Activated CD4-positive, CD25-positive, alpha-beta regulatory T cell treated with anti-CD3 and anti-CD28 coated beads, Interleukin-2, amount 50 U/mL, for 72 hours (primary cell): Measurements from ENCODE around the gene NEO1.

Source experiments
- DNase-seq: peaks from one replicate; pipeline ENCODE4 v3.0.0; 2021

Gene NEO1

DNA sequence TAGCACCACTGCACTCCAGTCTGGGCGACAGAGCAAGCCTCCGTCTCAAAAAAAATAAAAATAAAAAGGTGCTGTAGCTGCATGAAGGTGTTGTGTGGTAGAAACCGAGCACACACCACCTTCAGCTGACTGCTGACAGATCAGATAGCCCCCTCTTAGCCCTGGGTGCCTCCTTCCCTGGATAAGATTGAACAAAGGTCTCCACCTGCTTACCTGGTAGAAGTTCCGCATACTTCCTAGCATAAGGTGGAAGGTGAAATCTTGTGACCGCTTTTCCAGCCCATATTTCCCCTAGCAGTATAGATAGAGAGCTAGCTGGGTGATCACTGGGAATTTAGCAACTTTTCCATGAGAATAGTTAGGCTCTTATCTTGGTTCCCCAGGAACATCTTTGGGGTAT, 18.7 kb upstream of the NEO1 start:
- DNase-seq, result no peak

DNA sequence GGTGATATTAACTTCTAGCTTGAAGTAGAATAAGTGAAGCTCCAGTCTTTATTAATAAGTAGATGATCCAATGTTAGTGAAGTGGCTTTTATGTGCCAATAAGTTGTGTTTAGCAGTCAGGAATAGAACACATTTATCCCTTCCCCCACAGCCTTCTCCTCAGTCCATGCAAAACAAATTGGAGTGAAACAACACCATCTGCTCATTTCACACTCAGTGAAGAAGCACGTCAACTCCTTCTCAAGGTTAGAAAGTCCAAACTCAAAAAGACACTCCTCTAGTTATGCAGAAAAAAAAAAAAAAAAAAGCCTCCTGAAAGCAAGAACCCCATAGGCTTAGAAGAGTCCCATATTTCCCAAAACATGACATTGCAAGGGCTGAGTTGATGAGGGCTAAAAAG, 18.0 kb upstream of the NEO1 start:
- no peak for DNase-seq

GRCh38 chr15:73035221-73035620, 17.0 kb upstream of the NEO1 start:
- DNase-seq, result no peak

DNA sequence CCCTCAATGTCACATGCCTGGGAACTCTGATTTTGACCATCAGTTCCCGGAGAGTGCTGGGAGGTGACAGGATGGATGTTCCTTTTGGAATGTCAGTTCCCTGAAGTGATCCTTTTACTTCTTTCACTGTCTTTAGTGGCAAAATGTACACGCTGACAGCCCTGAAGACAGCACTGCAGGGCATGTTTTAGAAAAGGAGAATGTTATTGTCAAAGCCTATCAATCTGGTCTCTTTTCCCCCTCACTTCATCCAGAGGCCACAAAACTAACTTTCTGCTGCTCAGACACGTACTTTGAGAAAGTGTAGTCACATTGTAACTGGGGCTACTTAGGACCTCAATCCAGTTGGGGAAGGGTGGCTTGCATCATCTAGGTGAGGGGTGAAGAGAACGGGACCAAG, 14.0 kb upstream of the NEO1 start:
- no peak for DNase-seq

- DNase-seq, result no peak
Measured at GRCh38 chr15:73046073-73046472, 6.2 kb upstream of the NEO1 start.

DNA sequence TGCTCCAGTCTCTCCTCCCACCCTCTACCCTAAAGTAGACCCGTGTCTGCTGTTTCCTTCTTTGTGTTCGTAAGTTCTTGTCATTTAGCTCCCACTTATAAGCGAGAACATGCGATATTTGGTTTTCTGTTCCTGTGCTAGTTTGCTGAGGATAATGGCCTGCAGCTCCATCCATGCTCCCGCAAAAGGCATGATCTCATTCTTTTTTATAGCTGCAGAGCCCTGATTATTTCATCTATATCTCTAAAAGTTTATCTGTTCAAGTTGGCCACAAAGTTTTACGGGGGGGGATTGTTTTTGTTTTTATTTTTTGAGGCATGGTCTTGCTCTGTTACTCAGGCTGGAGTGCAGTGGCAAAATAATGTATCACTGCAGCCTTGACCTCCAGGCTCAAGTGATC, 4.4 kb upstream of the NEO1 start:
- DNase-seq, result no peak

GRCh38 chr15:73048624-73049295, 3.5 kb upstream of the NEO1 start:
- no peak for DNase-seq

- no peak for DNase-seq
Measured at GRCh38 chr15:73049564-73050215, 2.6 kb upstream of the NEO1 start.

- DNase-seq, result no peak
Measured at GRCh38 chr15:73050561-73051295, 1.5 kb upstream of the NEO1 start.

DNA sequence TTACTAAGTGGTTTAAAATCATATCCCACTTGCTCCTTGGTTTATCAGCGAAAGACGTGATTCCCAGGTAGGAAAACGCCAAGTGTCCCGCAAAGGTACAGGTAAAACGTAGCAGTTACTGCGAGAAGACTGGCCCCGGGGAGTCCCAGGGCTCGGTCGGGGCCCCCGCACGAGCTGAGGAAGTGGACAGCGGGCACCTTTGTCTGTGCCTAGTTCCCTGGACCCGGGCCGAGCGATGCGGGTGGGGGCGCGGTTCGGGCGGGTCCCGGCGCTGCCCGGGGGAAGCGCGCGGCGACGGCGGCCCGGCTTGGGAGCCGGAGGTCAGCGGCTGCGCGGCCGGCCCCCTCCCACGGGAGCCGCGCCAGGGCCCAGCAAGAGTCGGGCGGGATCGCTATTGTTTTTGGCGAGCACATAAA, 864 bp upstream of the NEO1 start:
- no peak for DNase-seq

DNA sequence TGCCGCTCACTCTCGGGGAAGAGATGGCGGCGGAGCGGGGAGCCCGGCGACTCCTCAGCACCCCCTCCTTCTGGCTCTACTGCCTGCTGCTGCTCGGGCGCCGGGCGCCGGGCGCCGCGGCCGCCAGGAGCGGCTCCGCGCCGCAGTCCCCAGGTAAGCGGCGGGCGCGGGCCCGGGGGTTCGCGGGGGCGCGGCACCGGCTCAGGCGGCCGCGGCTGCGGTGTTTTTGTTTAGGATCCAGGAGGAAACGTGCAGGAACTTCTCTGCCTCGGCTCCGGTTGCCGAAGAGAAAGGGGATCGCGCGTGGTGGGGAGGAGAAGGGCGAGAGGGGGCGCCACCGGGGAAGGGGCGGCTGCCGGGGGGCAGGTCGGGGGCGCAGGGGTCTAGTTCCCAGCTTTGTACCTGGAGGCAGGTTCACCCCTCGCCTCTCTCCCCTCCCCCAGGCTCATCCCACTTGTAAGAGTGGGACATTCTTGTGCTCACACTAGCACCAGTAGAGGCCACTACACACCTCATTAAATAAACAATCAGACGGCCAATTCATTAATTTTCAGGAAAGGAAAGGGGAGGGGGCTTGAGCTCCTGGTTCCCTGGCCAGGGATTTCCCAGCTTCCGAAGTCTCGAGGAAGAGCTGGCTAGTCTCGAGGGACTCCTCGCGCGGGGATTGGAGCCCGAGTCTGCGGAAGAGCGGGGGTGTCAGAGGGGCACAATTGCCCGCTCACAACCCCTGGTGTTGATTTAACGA, 562 bp downstream of the NEO1 start:
- no peak for DNase-seq

DNA sequence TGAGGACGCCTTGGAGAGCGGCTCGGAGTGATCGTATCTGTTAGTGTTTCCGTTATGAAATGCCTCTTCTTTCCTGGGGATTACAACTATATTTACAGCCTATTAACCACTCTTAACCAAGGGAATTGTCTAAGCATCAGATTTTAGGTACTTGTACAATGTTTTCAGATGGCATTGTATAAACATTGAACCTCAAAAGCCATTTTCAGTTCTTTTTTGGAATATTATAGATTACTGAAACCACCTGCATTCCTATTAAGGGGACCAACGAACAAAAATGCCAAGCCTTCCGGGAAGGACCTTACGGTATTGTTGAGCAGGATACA, 1.1 kb downstream of the NEO1 start:
- DNase-seq, result no peak

GRCh38 chr15:73054417-73054953, 2.2 kb downstream of the NEO1 start:
- no peak for DNase-seq

DNA sequence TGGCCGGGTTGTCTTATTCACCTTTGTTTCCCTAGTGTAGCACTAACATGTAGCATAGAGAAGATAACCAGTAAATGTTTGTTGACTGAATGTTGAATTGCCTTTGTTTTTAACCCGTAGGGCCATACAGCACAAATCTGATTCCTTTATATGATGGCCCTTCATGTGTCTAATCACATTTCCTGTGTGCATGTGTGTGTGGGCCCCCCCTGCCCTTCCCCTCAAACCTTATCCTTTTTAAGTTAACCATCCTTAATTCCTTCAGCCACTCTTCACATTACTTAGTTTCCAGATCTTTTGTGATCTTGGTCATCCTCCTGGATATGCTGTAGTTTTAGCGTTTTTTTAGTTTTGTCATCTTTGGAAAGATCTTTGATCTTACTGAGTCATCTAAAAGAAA, 4.2 kb downstream of the NEO1 start:
- no peak for DNase-seq

DNA sequence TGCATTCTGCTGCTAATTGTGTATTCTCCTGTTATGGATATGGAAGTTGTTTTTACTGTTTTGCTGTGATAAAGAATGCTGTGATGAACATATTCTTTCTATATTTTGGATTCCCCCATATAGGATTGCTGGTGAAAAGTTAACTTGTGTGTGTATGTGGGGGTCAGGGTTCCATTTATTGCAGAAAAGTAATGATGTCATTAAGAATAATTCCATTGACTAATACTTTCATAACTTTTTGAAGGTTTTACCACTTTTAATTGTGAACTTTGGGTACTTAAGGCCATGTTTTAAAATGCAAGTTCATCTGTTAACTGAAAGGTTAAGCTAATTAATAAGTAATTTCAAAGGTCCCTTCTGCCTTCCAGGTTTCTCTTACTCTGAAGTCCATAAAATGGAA, 6.2 kb downstream of the NEO1 start:
- DNase-seq, result no peak

DNA sequence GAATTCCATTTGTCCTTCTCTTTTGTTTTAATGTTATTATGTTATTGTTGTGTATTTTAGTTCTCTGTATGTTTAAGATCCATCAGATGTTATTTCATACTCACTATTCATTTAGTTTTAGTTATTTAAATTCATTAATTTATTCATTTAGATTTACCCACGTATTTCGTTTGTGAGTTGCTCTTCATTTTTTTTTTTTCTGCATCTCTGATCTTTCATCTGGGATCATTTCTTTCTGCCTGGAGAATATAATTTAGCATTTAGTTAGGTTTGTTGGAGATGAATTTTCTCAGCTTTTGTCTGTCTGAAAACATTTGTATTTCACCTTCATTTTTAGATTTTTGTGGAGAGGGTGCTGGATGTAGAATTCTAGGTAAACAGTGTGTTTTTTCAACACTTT, 12.9 kb downstream of the NEO1 start:
- no peak for DNase-seq

DNA sequence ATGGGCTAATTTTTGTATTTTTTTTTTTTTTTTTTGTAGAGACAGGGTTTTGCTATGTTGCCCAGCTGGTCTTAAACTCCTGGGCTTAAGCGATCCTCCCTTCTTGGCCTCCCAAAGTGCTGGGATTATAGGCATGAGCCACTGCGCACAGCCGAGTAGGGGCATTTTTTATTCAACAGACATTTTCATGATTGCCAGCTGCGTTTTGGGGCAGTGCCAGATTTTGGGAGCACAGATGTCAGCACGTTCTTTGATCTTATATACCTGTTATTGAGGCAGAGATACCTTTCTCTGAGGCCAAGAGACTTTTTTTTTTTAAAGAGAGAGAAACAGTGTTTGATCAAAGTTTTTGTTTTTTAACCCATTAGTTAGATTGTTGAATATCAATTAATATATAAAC, 16.8 kb downstream of the NEO1 start:
- DNase-seq, result no peak

GRCh38 chr15:73072894-73073293, 20.6 kb downstream of the NEO1 start:
- no peak for DNase-seq

DNA sequence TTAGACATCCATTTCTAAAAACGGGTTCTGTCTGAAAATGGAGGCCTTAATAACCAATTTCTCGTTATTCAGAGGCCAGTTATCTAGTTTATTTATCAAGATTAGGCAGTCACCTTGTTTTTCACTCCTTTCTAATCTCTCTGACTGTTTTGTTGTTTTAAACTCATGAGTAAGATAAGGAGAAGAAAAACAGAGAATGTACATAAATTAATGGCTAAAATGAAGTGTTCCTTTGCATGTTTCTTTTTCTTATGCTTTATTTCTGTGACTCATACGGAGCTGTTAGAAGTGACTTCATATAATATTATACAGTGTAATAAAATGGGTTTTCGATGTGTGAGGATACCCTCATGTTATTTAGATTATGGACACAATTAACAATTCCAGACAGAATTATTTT, 22.0 kb downstream of the NEO1 start:
- no peak for DNase-seq

DNA sequence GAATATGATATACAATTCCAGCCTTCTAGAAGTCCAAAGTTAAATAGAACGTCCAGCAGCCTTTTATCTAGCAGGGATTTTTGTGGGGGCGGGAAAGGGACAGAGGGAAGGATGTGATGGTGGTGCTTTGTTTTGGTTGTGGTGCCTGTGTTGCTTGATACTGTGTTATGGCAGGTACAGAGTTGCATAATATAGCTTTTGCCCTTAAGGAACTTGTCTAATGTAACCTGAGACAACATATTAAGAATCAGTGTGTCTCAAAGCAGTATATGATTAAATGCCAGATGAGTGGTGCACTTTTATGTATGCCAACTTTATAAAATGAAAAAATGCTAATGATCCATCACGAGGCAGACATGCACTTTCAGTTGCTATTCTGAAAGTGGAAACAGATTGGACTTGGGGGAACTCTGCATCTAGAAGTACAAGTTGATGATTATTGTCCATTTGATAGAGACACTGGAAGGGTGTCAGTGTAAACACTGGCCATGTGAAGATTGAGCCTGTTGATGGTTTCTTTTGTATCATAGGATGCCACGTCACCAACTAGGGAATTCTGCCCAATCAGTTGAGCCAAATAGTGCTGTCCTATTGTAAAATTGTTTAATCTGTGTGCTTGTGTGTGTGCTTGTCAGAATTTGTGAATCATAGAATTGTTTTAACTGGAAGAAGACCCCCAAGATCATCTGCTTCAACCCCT, 23.0 kb downstream of the NEO1 start:
- DNase-seq, result no peak

- no peak for DNase-seq
Measured at GRCh38 chr15:73078291-73078690, 26.0 kb downstream of the NEO1 start.

- no peak for DNase-seq
Measured at GRCh38 chr15:73078722-73079121, 26.5 kb downstream of the NEO1 start.

- DNase-seq, result no peak
Measured at GRCh38 chr15:73079565-73079964, 27.3 kb downstream of the NEO1 start.
